ENCODE results near the gene ROBO1.

GRCh38 chr3:78781351-78781750 is 986.4 kb downstream of the ROBO1 start:
- no peak for TF ChIP-seq CTCF (IDR thresholded peaks at IDR 0.05)
- no peak for TF ChIP-seq POLR2A (IDR thresholded peaks at IDR 0.05)

Data from right lobe of liver (tissue), 4 donors.